ENCODE results near the gene UNC119. TPM values are rescaled to one million over a fixed set of nuclear protein-coding genes. Genes with fewer than 3 reads are reported as not detected.

UNC119 gene
- total and polyA plus RNA-seq, 2 donors (not counting 1 experiment from before 2014, with no cell fraction given), result 19.2 to 26.4 TPM

DNA sequence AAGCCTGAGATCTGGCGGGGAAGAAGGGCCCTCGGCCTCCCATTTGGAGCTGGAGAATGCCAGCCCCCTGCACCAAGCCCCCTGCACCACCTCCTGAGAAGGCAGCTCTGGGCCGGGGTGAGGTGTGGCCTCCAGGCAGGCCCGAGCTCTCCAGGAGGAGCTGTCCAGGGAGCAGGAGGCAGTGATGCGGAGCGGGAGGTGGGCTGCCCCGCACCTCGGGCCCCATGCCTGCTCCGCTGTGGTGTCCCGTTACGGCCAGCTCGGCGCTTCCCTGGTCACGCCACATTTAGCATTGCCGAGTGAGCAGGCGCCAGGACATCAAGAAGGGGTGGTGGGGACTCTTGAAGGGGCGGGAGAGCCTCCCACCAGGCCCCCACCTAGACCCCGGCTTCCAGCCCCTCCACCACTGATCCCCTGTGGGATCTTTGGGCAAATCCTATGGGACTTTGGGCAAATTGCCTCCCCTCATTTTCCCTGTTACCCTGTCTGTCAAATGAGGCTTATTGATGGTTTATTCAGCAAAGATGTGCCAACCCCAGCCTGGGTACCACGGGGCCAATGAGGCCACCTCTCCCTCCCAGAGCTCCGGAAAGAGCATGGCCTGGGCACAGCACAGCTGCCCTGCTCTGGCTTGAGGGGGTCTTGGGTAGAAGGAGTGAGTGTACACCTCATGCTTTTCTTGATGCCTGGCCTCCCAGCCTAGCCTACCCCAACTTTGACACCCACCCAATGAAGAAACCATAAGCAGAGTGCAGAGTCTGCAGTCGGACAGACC, 30.9 kb downstream of the UNC119 start:
- Histone ChIP-seq H3K4me1 (ENCODE audit: control insufficient read depth, extremely low read depth, insufficient read depth, low read length) (no peaks in the 10 kb centered on the region), H3K79me2 (ENCODE audit: control insufficient read depth, insufficient read depth, low read length) (no peaks in the 10 kb centered on the region), H3K27ac (ENCODE audit: insufficient read depth, low read length) (no peak overlapping the region), H3K36me3 (ENCODE audit: control insufficient read depth, insufficient read depth, low read length) (no peaks in the 10 kb centered on the region), H3K27me3 (ENCODE audit: control insufficient read depth, insufficient read depth, low read length) (no peaks in the 10 kb centered on the region), H4K20me1 (ENCODE audit: control insufficient read depth, extremely low read depth, insufficient read depth, low read length) (no peaks in the 10 kb centered on the region), H3K4me3 (replicated peaks in 1 of 4; ENCODE audit: control extremely low read depth in 1 of 4, insufficient read depth in 1 of 4, low read depth in 3 of 4, low read length in 4 of 4) (no peak overlapping the region), H2AFZ (ENCODE audit: low read length) (no peak overlapping the region), H3K9me3 (ENCODE audit: control insufficient read depth, insufficient read depth, low read depth, low read length) (no peaks in the 10 kb centered on the region), H3K4me2 (ENCODE audit: extremely low read depth, insufficient read depth, low read length) (no peak overlapping the region), H3K9ac (ENCODE audit: insufficient read depth, low read length) (no peak overlapping the region)
- DNase-seq (ENCODE audit: low read depth in 2 of 2), result no peak
- TF ChIP-seq, protein P1, sequence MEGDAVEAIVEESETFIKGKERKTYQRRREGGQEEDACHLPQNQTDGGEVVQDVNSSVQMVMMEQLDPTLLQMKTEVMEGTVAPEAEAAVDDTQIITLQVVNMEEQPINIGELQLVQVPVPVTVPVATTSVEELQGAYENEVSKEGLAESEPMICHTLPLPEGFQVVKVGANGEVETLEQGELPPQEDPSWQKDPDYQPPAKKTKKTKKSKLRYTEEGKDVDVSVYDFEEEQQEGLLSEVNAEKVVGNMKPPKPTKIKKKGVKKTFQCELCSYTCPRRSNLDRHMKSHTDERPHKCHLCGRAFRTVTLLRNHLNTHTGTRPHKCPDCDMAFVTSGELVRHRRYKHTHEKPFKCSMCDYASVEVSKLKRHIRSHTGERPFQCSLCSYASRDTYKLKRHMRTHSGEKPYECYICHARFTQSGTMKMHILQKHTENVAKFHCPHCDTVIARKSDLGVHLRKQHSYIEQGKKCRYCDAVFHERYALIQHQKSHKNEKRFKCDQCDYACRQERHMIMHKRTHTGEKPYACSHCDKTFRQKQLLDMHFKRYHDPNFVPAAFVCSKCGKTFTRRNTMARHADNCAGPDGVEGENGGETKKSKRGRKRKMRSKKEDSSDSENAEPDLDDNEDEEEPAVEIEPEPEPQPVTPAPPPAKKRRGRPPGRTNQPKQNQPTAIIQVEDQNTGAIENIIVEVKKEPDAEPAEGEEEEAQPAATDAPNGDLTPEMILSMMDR (conservative IDR thresholded peaks at IDR 0.05 in 1 of 2, IDR thresholded peaks at IDR 0.05 in 1 of 2; ENCODE audit: low read depth in 1 of 2, low read length in 2 of 2), result no peak
- no peak for TF ChIP-seq EZH2 (IDR thresholded peaks at IDR 0.05; ENCODE audit: low read length, missing control alignments)

DNA sequence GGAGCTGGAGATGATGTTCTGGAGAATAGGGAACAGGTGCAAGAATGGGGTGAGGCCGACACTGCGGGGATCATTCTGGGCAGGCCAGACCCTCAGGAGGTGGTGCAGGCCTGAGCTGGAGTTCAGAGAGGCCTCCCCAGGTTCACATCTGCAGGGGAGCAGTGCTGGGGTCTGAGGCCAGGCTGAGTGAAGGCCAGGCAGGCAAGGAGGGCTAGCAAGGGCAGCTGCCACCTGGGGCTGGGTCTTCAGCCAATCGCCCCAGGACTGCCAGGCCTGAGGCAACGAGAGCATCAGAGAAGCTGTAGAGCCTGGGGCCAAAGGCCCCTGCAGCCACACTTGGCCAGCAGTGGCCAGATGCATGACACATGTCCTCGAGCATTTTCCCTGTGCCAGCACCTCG, 31.7 kb downstream of the UNC119 start:
- no peak overlapping the region for H3K27ac ChIP-seq (ENCODE audit: insufficient read depth, low read length)
- no peak overlapping the region for H3K4me2 ChIP-seq (ENCODE audit: extremely low read depth, insufficient read depth, low read length)
- no peaks in the 10 kb centered on the region for H3K27me3 ChIP-seq (ENCODE audit: control insufficient read depth, insufficient read depth, low read length)
- TF ChIP-seq, protein P1 (conservative IDR thresholded peaks at IDR 0.05 in 1 of 2, IDR thresholded peaks at IDR 0.05 in 1 of 2; ENCODE audit: low read depth in 1 of 2, low read length in 2 of 2), result no peak
- TF ChIP-seq EZH2 (IDR thresholded peaks at IDR 0.05; ENCODE audit: low read length, missing control alignments), result no peak
- H4K20me1 ChIP-seq (ENCODE audit: control insufficient read depth, extremely low read depth, insufficient read depth, low read length), result no peaks in the 10 kb centered on the region
- no peak overlapping the region for H3K4me3 ChIP-seq (replicated peaks in 1 of 4; ENCODE audit: control extremely low read depth in 1 of 4, insufficient read depth in 1 of 4, low read depth in 3 of 4, low read length in 4 of 4)
- H3K4me1 ChIP-seq (ENCODE audit: control insufficient read depth, extremely low read depth, insufficient read depth, low read length), result no peaks in the 10 kb centered on the region
- no peak overlapping the region for H2AFZ ChIP-seq (ENCODE audit: low read length)
- DNase-seq (ENCODE audit: low read depth in 2 of 2), result no peak
- no peaks in the 10 kb centered on the region for H3K79me2 ChIP-seq (ENCODE audit: control insufficient read depth, insufficient read depth, low read length)
- no peaks in the 10 kb centered on the region for H3K36me3 ChIP-seq (ENCODE audit: control insufficient read depth, insufficient read depth, low read length)
- H3K9ac ChIP-seq (ENCODE audit: insufficient read depth, low read length), result no peak overlapping the region
- no peaks in the 10 kb centered on the region for H3K9me3 ChIP-seq (ENCODE audit: control insufficient read depth, insufficient read depth, low read depth, low read length)

DNA sequence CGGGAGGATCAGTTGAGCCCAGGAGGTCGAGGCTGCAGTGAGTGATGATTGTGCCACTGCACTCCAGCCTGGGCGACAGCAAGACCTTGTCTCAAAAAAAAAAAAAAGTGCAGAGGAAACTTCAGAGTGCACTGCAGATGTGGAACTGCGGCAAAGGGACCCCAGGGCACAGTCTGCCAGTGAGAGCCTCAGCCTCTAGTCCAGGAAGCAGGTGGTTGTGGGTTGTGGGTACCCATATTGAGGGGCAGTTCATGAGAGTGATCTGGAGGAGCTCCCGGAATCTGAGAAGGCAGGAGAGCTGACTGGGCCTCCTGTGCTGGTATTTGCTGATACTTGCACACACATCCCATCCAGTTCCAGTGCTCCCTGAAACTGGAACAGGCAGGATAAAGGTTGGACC, 33.2 kb downstream of the UNC119 start:
- TF ChIP-seq, protein P1 (conservative IDR thresholded peaks at IDR 0.05 in 1 of 2, IDR thresholded peaks at IDR 0.05 in 1 of 2; ENCODE audit: low read depth in 1 of 2, low read length in 2 of 2), result no peak
- DNase-seq (ENCODE audit: low read depth in 2 of 2), result no peak

More for the DNA sequence above, 33.2 kb downstream of the UNC119 start:
- H3K4me2 ChIP-seq (ENCODE audit: extremely low read depth, insufficient read depth, low read length), result no peak overlapping the region
- H3K4me3 ChIP-seq (replicated peaks in 1 of 4; ENCODE audit: control extremely low read depth in 1 of 4, insufficient read depth in 1 of 4, low read depth in 3 of 4, low read length in 4 of 4), result no peak overlapping the region
- no peaks in the 10 kb centered on the region for H3K4me1 ChIP-seq (ENCODE audit: control insufficient read depth, extremely low read depth, insufficient read depth, low read length)
- no peaks in the 10 kb centered on the region for H3K9me3 ChIP-seq (ENCODE audit: control insufficient read depth, insufficient read depth, low read depth, low read length)
- H2AFZ ChIP-seq (ENCODE audit: low read length), result no peak overlapping the region
- H4K20me1 ChIP-seq (ENCODE audit: control insufficient read depth, extremely low read depth, insufficient read depth, low read length), result no peaks in the 10 kb centered on the region
- H3K9ac ChIP-seq (ENCODE audit: insufficient read depth, low read length), result no peak overlapping the region
- H3K79me2 ChIP-seq (ENCODE audit: control insufficient read depth, insufficient read depth, low read length), result no peaks in the 10 kb centered on the region
- no peak overlapping the region for H3K27ac ChIP-seq (ENCODE audit: insufficient read depth, low read length)
- no peaks in the 10 kb centered on the region for H3K27me3 ChIP-seq (ENCODE audit: control insufficient read depth, insufficient read depth, low read length)
- no peaks in the 10 kb centered on the region for H3K36me3 ChIP-seq (ENCODE audit: control insufficient read depth, insufficient read depth, low read length)
